IMR-90 (cell line): ENCODE measurements around the gene GCLC. TPM values are rescaled to one million over a fixed set of nuclear protein-coding genes. Genes with fewer than 3 reads are reported as not detected.
"Not testable (repeated sequence)": the region's sequence is repeated elsewhere in the genome, so short reads cannot be mapped to it uniquely, and the experiment has no call there.

Source experiments
- ATAC-seq: fragments of 200-7000 bp; cut with Tn5 transposase; 2 replicates; pipeline ENCODE4 v1.9.1; 2020; ENCODE audit warnings: low read depth, mild to moderate bottlenecking, moderate library complexity
- BruUV-seq: library from RNA; stranded (reverse); fragments of 400-500 nt; replicated peaks from 2 replicates; lab custom pipeline; 2021; lab: Mats Ljungman, UMichigan
- CTCF ChIA-PET: fragments of 300-600 bp; formaldehyde crosslinking; extraction: SDS; loops from one replicate; lab custom pipeline; 2021; ENCODE audit warnings: antibody characterized with exemption; lab: Yijun Ruan, JAX
- POLR2A ChIA-PET: fragments of 300-600 bp; sonication (Branson Sonifier 250); formaldehyde crosslinking; loops from one replicate; lab custom pipeline; 2022; ENCODE audit warnings: antibody characterized with exemption; ENCODE audit not compliant: unreplicated experiment; lab: Charles Lee
- DNase-seq: peaks from one replicate; pipeline ENCODE4 v3.0.0; 2013
- H2AFZ ChIP-seq: replicated peaks from 2 replicates; pipeline ENCODE3; 2013; ENCODE audit warnings: low read length, mild to moderate bottlenecking; ENCODE audit not compliant: poor library complexity
- H2AK5ac ChIP-seq: 2 replicates; pipeline ENCODE4 v1.6.1; 2013; ENCODE audit warnings: low read depth, low read length, inconsistent platforms
- H2AK9ac ChIP-seq: replicated peaks from 2 replicates; pipeline ENCODE3; 2013; ENCODE audit warnings: mild to moderate bottlenecking, low read depth, low read length, moderate library complexity; ENCODE audit not compliant: poor library complexity
- H2BK120ac ChIP-seq: 2 replicates; pipeline ENCODE4 v1.6.1; 2013; ENCODE audit warnings: low read depth, low read length, inconsistent platforms
- H2BK15ac ChIP-seq: 3 replicates; pipeline ENCODE4 v1.6.1; 2013; ENCODE audit warnings: low read depth, low read length, inconsistent platforms
- H2BK20ac ChIP-seq: 2 replicates; pipeline ENCODE4 v1.6.1; 2013; ENCODE audit warnings: low read depth, mild to moderate bottlenecking, inconsistent platforms, low read length, moderate library complexity
- H2BK5ac ChIP-seq: 2 replicates; pipeline ENCODE4 v1.6.1; 2013; ENCODE audit warnings: mild to moderate bottlenecking, low read depth, low read length, inconsistent platforms; ENCODE audit not compliant: poor library complexity, severe bottlenecking
- H3K14ac ChIP-seq: replicated peaks from 2 replicates; pipeline ENCODE4 v1.6.1; 2013; ENCODE audit warnings: low read depth, low read length, inconsistent platforms
- H3K18ac ChIP-seq: 2 replicates; pipeline ENCODE4 v1.6.1; 2013; ENCODE audit warnings: low read depth, low read length, control low read depth
- H3K23ac ChIP-seq: 2 replicates; pipeline ENCODE4 v1.6.1; 2013; ENCODE audit warnings: low read depth, low read length, inconsistent platforms
- H3K27ac ChIP-seq: 2 replicates; pipeline ENCODE4 v1.5.1; 2013; ENCODE audit warnings: mild to moderate bottlenecking, control low read depth, low read length; ENCODE audit not compliant: insufficient read depth
- H3K27me3 ChIP-seq: 2 replicates; pipeline ENCODE4 v1.6.1; 2013; ENCODE audit warnings: low read length; ENCODE audit not compliant: control insufficient read depth, insufficient read depth
- H3K36me3 ChIP-seq: 2 replicates; pipeline ENCODE4 v1.6.1; 2013; ENCODE audit warnings: low read length, mixed read lengths; ENCODE audit not compliant: control insufficient read depth, insufficient read depth
- H3K4ac ChIP-seq: 2 replicates; pipeline ENCODE4 v1.6.1; 2013; ENCODE audit warnings: low read depth, low read length, inconsistent platforms
- H3K4me1 ChIP-seq: 2 replicates; pipeline ENCODE4 v1.6.1; 2013; ENCODE audit warnings: low read length, mixed read lengths; ENCODE audit not compliant: control insufficient read depth, insufficient read depth
- H3K4me2 ChIP-seq: 2 replicates; pipeline ENCODE4 v1.6.1; 2013; ENCODE audit warnings: low read depth, mild to moderate bottlenecking, control low read depth, low read length, moderate library complexity
- H3K4me3 ChIP-seq: 2 replicates; pipeline ENCODE4 v1.5.1; 2013; ENCODE audit warnings: low read depth, mild to moderate bottlenecking, control low read depth, low read length, moderate library complexity; ENCODE audit not compliant: insufficient read depth
- H3K56ac ChIP-seq: 2 replicates; pipeline ENCODE4 v1.6.1; 2013; ENCODE audit warnings: low read length, inconsistent platforms; ENCODE audit not compliant: insufficient read depth; ENCODE audit errors: extremely low read depth
- H3K79me1 ChIP-seq, 2 experiments: 2 replicates each; pipeline ENCODE4 v1.6.1; 2013; ENCODE audit warnings: low read length in 2 of 2, inconsistent platforms in 1 of 2, low read depth in 1 of 2
- H3K9ac ChIP-seq: 2 replicates; pipeline ENCODE4 v1.6.1; 2013; ENCODE audit warnings: low read depth, low read length, control low read depth
- H3K9me1 ChIP-seq: 2 replicates; pipeline ENCODE4 v1.6.1; 2013; ENCODE audit warnings: low read length, inconsistent platforms; ENCODE audit not compliant: insufficient read depth
- H3K9me3 ChIP-seq: 2 replicates; pipeline ENCODE4 v1.6.1; 2013; ENCODE audit warnings: low read length; ENCODE audit not compliant: control insufficient read depth, insufficient read depth
- H4K20me1 ChIP-seq: 2 replicates; pipeline ENCODE4 v1.6.1; 2013; ENCODE audit warnings: low read length, inconsistent platforms; ENCODE audit not compliant: insufficient read depth
- H4K5ac ChIP-seq: 2 replicates; pipeline ENCODE4 v1.6.1; 2013; ENCODE audit warnings: mild to moderate bottlenecking, low read depth, low read length, control low read depth
- H4K8ac ChIP-seq, 2 experiments: 2 replicates each; pipeline ENCODE4 v1.6.1; 2013; ENCODE audit warnings: low read depth in 2 of 2, low read length in 2 of 2, control low read depth in 1 of 2, inconsistent platforms in 1 of 2
- H4K91ac ChIP-seq: 2 replicates; pipeline ENCODE4 v1.6.1; 2013; ENCODE audit warnings: low read depth, low read length, inconsistent platforms; ENCODE audit not compliant: insufficient read depth
- WGBS, 2 experiments: methylation state at CpG; one replicate each; pipeline versions ENCODE4 v1.1.5 to v1.1.7; 2013; ENCODE audit warnings: missing lambda C conversion rate in 2 of 2; ENCODE audit not compliant: insufficient read length in 1 of 2; ENCODE audit errors: extremely low coverage in 2 of 2; 5-methylcytosine and 5-hydroxymethylcytosine counted together
- dilution Hi-C: fragments of 300-500 bp; cut with HindIII; formaldehyde crosslinking; loops from one replicate; pipeline ENCODE4 v1.14.3; 2018; ENCODE audit warnings: low sequenced_read_pairs; ENCODE audit not compliant: unreplicated experiment
- in situ Hi-C: fragments of 300-500 bp; cut with MboI; formaldehyde crosslinking; loops from 3 replicates; pipeline ENCODE4 v1.14.3; 2019; ENCODE audit warnings: low sequenced_read_pairs, inconsistent platforms, mixed read lengths
- intact Hi-C: fragments of 100-400 bp; cut with micrococcal nuclease; formaldehyde crosslinking; loops from 2 replicates; pipeline ENCODE4 v1.10.0; 2022
- polyA plus RNA-seq, 3 experiments: library from polyadenylated mRNA; depleted of rRNA; stranded (reverse); fragments of >200 nt; gene quantifications; 2 replicates each; pipeline ENCODE4 v1.2.3, GENCODE V29; 2012; ENCODE audit warnings: low replicate concordance in 1 of 3
- total RNA-seq: library from RNA; depleted of rRNA; stranded (reverse); fragments of >200 nt; gene quantifications from 2 replicates; pipeline ENCODE4 v1.2.3, GENCODE V29; 2012

Gene GCLC
- total and polyA plus RNA-seq, 2 of the 4 experiments (the other 2 are of a cell fraction), result 14.2 to 24.2 TPM

DNA sequence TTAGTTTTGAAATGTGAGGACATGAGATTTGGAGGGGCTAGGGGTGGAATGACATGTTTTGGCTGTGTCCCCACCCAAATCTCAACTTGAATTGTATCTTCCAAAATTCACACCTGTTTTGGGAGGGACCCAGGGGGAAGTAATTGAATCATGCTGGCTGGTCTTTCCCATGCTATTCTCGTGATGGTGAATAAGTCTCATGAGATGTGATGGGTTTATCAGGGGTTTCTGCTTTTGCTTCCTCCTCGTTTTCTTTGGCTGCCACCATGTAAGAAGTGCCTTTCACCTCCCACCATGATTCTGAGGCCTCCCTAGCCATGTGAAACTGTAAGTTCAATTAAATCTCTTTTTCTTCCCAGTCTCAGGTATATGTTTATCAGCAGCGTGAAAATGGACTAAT is 8.7 kb upstream of the GCLC start:
- POLR2A ChIA-PET, H3K27ac ChIP-seq, H3K14ac ChIP-seq, H3K4me3 ChIP-seq, H3K4me2 ChIP-seq, ATAC-seq, H3K23ac ChIP-seq, H3K9me3 ChIP-seq, H2BK5ac ChIP-seq, BruUV-seq, H2AK9ac ChIP-seq, H2AK5ac ChIP-seq, in situ Hi-C loops, H3K36me3 ChIP-seq, H4K5ac ChIP-seq, dilution Hi-C loops, H3K18ac ChIP-seq, H2BK20ac ChIP-seq, H3K9ac ChIP-seq, H4K91ac ChIP-seq, CTCF ChIA-PET, H3K56ac ChIP-seq, H3K9me1 ChIP-seq, H3K27me3 ChIP-seq, H2BK15ac ChIP-seq, H4K20me1 ChIP-seq, H3K4me1 ChIP-seq, DNase-seq, H2AFZ ChIP-seq, H2BK120ac ChIP-seq, H3K79me1 ChIP-seq, intact Hi-C loops, H4K8ac ChIP-seq, H3K4ac ChIP-seq: not testable (repeated sequence)
- WGBS, 2 experiments, result 75% methylated on average over 1 of the region's 3 CpGs; no CpG with 5 or more reads in 1 of the 2 experiments

GRCh38 chr6:53551681-53552080 is 6.8 kb upstream of the GCLC start:
- BruUV-seq, H3K79me1 ChIP-seq, CTCF ChIA-PET: not testable (repeated sequence)

More at GRCh38 chr6:53551681-53552080, 6.8 kb upstream of the GCLC start:
- H3K4ac ChIP-seq, H4K8ac ChIP-seq, H3K9me1 ChIP-seq, H4K91ac ChIP-seq, H2BK120ac ChIP-seq, H3K4me3 ChIP-seq, ATAC-seq, H3K27me3 ChIP-seq, H3K18ac ChIP-seq, H4K5ac ChIP-seq, DNase-seq, H2AK5ac ChIP-seq, H3K14ac ChIP-seq, H2BK20ac ChIP-seq, H2BK5ac ChIP-seq, H3K9me3 ChIP-seq, H3K9ac ChIP-seq, H3K36me3 ChIP-seq, H3K23ac ChIP-seq, H3K27ac ChIP-seq, H3K56ac ChIP-seq, intact Hi-C loops, H4K20me1 ChIP-seq, H2AFZ ChIP-seq, in situ Hi-C loops, dilution Hi-C loops, H3K4me2 ChIP-seq, POLR2A ChIA-PET, H3K4me1 ChIP-seq, H2AK9ac ChIP-seq, H2BK15ac ChIP-seq: not testable (repeated sequence)
- WGBS, 2 experiments, result no CpG with 5 or more reads among the region's 7 CpGs
